HG02623 (cell line): Measurements from ENCODE around the gene AOAH.
"Not testable (repeated sequence)": the region's sequence is repeated elsewhere in the genome, so short reads cannot be mapped to it uniquely, and the experiment has no call there.

Source experiments
- ATAC-seq: cut with Tn5 transposase; IDR thresholded peaks from one replicate; pipeline ENCODE4 v1.9.1; 2021; ENCODE audit warnings: moderate library complexity; ENCODE audit not compliant: unreplicated experiment

Gene AOAH

GRCh38 chr7:36659638-36660341 is 64.5 kb downstream of the AOAH start:
- ATAC-seq: no peak

GRCh38 chr7:36659172-36659516 is 65.2 kb downstream of the AOAH start:
- ATAC-seq: no peak

DNA sequence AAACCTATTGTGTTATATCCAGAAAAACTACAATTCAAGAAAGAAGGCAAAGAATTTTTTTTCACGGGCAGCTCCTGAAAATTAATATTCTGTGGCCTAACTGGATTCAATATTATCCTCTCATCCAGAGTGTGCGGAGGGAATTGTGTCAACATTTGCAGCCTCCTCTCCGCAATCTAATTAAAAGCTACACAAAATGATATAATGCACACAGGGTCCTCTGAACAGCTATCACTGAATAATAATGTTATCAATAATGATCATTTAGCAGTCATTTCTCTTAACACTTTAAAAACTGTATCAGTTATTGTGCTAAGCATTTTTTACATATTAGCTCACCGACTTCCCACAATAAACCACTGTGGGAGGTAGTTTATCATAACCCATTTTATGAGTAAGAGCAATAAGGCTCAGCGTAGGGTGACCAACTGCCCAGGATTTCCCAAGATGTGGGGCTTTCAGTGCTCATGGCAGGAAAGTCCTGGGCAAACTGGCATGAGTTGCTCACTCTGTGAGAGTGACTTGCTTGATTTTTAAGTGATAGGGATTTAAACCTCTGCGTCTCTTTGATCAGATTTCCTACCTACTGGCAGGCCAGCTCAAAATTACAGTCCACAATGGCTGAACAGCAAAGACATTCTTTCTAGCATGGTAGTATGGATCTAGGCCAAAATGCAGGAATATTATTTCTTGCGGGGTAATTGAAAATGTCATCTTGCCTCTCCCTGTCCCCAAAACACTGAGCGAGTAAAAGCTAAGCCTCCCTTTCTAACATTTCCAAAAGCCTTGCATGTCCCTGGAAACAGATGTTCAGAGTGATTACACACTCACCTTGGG is 65.7 kb downstream of the AOAH start:
- no peak for ATAC-seq

DNA sequence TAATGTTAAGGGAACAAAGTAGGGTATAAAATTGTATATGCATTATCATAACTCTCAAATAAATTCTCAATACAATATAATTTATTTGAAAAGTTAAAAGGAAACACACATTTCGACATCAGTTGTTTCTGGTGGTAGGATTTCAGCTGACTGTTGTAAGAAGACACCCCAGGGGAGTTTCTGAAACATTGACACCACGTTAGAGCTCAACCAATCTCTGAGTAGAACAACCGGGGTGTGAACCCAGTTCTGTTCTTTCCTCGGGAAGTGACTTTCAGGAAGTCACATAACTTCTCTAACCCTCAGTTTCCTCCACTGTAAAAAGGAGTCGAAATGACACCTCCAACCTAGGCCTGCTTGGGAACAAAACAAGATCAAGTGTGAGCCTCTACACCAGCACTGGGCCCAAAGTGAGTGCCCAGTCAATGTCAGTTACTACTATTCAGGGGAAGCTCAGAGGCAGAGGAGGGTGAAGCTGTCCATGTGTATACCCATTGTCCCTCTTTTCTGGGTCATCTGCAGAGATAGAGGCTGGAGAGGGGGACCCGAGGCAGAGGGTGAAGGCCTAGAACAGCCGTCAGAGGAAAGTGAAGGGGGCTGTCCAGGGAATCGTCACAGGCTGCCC is 67.1 kb downstream of the AOAH start:
- no peak for ATAC-seq

DNA sequence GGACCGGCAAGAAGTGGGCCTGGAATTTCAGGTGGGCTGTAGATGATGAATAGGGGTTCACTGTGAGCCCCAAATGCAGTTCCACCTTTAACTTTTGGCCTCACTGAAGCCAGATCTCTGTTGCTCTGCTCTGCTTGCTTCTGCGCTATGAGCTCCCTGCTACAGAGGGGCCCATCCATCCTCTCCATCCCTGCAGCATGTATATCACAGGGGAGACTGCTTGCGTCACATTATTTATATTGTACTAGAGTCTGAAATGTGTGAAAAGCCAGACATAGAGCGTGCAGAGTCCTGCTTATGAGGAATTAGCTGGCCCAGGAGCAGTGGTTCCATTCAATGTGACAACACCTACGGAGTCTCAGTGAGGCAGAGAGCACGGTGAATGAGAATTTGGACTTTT is 69.9 kb downstream of the AOAH start:
- no peak for ATAC-seq

DNA sequence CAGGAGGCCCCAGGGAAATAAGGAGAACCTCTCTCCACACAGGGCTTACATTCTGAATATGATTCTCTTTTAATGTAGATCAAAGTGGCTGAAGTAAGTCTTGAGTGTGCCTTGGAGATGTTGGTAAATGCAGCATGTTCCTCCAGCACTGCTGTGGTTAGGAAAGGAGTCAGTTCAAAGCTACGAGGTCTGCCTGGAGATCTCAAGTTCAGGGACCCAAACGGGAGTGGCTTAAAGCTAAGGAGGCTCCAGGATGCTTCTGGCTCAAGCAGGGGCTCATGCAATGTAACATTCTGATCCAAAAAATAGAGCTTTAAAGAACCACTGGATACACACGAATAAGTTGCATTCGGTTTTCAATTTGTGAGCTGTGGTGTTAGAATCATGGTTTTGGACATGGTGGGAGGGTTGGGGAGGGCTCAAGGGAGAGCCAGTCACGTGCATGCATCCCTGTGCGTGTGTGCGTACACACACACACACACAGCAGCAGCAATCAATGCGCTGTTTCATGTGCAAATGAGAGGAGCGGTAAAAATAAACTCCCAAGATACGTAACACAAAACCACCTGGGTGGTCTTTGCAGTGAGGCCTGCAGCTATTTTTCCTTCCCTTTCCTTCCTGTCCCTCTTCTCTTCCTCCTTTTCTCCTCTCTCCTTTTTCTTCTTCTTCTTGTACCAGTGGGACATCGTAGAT is 70.5 kb downstream of the AOAH start:
- no peak for ATAC-seq

DNA sequence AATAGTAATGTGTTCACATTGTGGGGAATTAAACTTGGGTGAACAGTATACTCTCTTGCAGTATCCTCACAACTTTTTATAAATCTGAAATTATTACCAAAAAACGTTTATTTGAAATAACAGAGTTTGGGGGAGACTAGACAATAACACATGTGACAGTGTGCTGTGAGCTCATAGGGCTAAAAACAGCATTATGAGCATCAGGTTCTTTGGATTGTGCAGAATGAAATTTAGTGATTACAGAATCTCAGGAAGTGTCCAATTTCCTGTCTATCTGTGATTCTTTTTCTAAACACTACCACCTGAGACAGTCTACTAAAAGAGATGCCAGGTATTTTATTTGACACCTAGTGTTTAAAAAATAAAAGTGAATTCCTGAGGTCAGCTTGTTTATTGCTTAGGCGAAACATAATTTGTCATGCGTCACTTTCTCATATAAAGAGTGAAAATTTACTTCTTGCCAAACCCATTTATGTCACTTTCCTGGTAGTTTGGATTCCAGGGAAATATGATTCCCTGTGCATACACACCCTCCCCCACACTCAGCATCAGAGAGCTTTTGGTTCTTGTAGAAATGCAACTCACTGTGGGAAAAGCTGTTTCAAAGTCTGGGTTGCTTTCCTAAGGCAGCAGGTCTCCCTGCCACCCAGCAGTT is 71.2 kb downstream of the AOAH start:
- no peak for ATAC-seq

GRCh38 chr7:36652431-36652830 is 71.9 kb downstream of the AOAH start:
- ATAC-seq: no peak

DNA sequence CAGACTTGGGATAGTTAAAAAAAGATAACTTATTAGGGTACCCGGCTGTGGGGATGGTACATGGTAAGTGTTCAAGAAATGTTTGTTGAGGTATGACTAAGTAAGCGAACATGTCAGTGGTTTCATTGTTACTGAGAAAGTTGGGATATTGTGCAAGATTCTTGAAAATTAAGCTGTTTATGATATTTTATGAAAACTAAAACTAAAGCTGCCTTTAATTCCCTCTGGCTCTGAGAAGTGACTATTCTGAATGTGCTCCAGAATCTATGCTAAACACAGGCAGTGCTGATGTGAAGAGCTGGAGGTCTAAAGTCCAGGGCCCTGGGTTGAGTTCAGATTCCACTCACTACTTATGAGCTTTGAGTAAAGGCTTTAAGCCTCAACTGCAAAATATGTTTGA is 72.9 kb downstream of the AOAH start:
- no peak for ATAC-seq

GRCh38 chr7:36650766-36651312 is 73.5 kb downstream of the AOAH start:
- no peak for ATAC-seq

- no peak for ATAC-seq
Observed at GRCh38 chr7:36650320-36650719, 74.0 kb downstream of the AOAH start.

DNA sequence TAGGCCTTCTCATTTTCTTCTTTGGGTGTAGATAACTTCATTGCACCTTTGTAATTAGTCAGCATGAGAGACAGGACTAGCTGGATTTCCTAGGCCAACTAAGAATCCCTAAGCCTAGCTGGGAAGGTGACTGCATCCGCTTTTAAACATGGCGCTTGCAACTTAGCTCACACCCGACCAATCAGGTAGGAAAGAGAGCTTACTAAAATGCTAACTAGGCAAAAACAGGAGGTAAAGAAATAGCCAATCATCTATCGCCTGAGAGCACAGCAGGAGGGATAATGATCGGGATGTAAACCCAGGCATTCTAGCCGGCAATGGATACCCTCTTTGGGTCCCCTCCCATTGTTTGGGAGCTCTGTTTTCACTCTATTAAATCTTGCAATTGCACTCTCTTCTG is 75.0 kb downstream of the AOAH start:
- ATAC-seq: not testable (repeated sequence)

- ATAC-seq: no peak
Observed at GRCh38 chr7:36648441-36648840, 75.9 kb downstream of the AOAH start.

- ATAC-seq: no peak
Observed at GRCh38 chr7:36644625-36645422, 79.5 kb downstream of the AOAH start.

DNA sequence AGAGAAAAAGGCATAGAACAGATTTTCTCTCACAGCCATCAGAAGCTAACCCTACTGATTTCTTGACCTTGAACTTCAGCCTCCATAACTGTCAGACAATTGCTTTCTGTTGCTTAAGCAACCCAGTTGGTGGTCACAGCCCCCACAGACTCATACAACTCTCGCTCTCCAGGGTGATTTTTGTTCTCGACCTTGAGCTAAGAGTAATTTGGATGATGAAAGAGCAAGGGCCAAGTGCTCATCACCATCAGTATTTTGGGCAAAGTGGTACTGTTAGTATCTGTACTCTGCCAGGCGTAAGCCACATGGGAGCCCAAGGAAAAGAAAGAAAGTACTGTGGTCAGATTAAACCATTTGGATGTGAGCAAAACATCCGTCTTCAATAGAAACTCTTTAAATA is 81.9 kb downstream of the AOAH start:
- ATAC-seq: no peak

DNA sequence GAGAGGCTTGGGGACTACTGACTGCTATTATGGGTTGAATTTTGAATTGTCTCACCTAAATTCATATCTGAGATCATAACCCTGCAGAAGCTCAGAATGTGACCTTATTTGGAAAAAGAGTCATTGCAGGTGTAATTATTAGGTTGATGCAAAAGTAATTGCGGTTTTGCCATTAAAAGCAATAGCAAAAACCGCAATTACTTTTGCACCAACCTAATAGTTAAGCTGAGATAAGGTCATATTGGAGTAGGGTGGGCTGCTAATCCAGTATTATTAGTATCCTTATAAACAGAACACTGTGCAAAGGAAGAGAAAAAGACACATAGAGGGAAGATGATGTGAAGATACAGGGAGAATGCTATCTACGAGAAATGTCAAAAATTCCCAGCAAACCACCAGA is 82.3 kb downstream of the AOAH start:
- no peak for ATAC-seq

- ATAC-seq: no peak
Observed at GRCh38 chr7:36640682-36641081, 83.6 kb downstream of the AOAH start.

DNA sequence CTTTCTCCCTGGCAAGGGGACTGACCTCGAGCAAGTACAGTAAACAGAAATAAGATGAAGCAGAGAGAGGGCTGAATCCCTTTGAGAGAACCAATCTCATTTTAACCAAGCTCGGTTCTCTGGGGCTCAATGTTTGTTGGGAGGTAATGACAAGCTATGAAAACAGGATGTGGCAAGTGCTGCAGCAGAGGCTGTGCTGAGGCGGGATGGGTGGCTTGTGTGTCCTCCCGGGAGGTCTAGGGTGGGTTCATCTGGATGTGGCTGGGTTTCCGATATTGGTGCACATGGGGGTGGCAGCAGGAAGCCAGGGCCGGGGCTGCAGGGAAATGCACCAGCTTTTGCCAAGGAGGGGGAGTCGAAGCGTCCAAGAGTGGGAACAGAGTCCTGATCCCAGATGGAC is 84.5 kb downstream of the AOAH start:
- no peak for ATAC-seq

- ATAC-seq: no peak
Observed at GRCh38 chr7:36638586-36639263, 85.6 kb downstream of the AOAH start.
